HG02571 (cell line): ENCODE results near the gene SAPCD2.
"Not testable (repeated sequence)": the region's sequence is repeated elsewhere in the genome, so short reads cannot be mapped to it uniquely, and the experiment has no call there.

Experiments used
- ATAC-seq: cut with Tn5 transposase; IDR thresholded peaks from one replicate; pipeline ENCODE4 v1.9.1; 2021; ENCODE audit warnings: mild to moderate bottlenecking, moderate library complexity; ENCODE audit not compliant: unreplicated experiment

The SAPCD2 gene

DNA sequence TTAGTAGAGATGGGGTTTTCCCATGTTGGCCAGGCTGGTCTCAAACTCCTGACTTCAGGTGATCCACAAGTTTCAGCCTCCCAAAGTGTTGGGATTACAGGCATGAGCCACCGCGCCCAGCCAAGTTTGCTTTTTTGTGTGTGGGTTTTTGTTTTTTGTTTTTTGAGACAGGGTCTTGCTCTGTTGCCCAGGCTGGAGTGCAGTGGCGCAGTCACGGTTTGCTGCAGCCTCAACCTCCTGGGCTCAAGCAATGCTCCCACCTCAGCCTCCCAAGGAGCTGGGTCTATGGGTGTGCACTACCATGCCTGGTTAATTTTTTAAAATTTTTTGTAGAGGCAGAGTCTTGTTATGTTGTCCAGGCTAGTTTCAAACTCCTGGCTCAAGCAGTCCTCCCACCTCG is 36.9 kb downstream of the SAPCD2 start:
- not testable (repeated sequence) for ATAC-seq

DNA sequence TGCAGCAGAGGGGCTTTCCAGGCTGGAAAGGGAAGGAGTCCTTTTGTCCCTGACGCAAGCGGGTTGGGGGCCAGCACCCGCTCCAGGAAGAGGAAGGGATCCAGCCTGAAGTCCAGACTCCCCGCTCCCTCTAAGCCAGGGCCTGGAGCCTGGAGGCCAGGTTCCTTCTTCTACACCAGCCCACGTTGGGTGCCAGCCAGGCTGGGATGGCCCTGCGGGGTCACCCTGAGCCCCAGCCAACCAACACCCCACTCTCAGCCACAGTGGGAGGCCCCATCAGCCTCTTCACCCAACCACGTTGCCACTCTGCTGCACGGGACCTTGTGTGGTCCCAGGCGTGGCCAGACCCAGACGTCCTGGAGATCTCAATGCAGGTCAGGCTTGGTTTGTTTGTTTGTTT is 37.5 kb downstream of the SAPCD2 start:
- no peak for ATAC-seq

DNA sequence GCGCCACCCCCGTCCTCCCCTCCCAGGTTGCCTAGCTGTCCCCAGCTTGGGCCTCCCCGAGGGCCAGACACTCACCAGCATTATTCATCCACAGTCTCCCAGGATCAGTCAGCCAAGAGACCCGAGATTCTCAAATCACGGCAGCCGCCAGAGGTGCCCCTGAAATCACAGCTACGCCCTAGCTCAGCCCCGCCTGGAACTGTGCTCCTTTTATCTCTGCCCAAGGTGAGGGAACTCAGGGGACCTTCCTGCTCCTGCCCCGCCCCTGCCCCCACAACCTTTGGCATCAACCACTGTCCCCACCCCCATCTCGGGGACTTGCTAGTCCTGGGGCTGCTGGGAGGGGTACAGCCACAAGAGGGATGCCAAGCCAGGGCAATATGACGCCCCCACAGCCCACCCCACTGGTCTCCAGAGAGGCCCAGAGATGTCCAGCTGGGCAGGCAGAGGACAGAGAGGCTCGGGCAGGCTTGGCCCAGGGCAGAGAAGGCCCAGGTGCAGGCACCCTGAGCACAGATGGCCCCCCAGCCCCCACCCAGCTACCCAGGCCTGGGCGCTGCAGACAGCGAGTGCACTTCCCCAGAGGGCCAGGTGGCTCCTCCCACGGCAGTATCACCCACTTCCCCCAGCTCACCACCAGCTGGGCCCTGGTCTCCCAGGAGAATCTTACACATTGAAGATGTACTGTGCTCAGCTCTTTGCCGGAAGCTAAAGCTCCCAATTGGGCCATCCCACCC is 38.3 kb downstream of the SAPCD2 start, which contains the start of gene FUT7:
Gene FUT7 (minus strand): TSS at position 185 of the 737 bp plus-strand sequence. CDS start 97 bp downstream, at position 88.
- ATAC-seq: no peak

DNA sequence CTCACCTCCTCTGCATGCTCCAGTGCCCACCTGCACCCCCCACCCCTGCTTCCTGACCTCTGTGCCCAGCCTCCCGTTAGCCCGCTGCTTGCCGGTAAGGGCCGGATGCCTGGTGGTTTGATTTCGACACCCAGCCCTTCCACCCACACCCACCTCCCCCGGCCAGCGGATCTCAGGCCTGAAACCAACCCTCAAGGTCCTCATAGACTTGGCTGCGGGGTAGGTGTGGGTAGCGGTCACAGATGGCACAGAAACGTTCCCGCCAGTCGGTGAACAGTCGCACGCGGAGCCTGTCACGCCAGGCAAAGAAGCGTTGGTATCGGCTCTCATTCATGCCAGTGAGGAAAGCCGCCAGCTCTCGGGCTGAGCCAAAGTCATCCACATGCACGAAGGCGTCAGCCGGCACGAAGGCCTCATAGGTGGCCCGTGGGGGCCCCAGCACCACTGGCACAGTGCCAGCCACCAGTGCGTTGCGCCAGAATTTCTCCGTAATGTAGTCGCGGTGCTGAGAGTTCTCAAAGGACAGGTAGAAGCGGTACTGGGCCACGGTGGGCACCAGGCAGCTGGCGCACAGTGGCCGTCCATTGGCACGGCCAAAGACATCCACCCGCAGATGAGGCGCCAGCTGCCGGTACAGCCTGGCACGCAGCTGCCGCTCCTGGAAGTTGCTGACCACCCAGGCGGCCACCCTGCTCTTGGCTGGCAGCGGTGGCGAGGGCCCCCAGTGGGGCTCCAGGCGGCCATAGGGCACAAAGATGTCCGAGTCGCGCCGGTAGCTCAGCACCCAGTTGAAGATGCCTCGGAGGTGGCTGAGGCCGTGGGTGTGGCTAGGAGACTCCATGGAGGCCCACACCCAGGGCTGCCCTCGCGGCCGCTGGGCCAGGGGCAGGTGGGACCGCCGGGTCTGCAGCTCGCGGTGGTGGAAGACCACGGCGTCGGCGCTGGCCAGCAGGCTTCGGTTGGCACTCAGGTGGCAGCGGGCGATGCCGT is 39.5 kb downstream of the SAPCD2 start:
- no peak for ATAC-seq

DNA sequence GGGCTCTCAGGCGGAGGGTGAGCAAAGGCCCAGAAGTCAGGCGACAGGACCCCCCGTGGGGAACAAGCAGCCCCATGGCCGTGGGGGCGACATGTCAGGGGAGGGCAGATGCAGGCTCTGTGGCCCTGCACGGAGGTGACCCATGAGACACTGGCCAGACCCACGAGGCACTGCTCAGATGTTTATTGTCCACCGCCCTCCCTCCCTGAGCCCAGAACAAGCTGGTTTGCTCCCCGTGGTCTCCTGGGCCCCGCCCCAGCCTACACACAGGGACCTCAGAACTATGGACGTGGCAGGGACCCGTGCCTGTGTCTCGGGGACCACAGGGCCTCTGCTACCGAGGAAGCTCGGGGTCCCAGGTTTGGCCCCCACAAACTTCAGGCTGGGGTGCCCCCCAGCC is 40.4 kb downstream of the SAPCD2 start:
- no peak for ATAC-seq

DNA sequence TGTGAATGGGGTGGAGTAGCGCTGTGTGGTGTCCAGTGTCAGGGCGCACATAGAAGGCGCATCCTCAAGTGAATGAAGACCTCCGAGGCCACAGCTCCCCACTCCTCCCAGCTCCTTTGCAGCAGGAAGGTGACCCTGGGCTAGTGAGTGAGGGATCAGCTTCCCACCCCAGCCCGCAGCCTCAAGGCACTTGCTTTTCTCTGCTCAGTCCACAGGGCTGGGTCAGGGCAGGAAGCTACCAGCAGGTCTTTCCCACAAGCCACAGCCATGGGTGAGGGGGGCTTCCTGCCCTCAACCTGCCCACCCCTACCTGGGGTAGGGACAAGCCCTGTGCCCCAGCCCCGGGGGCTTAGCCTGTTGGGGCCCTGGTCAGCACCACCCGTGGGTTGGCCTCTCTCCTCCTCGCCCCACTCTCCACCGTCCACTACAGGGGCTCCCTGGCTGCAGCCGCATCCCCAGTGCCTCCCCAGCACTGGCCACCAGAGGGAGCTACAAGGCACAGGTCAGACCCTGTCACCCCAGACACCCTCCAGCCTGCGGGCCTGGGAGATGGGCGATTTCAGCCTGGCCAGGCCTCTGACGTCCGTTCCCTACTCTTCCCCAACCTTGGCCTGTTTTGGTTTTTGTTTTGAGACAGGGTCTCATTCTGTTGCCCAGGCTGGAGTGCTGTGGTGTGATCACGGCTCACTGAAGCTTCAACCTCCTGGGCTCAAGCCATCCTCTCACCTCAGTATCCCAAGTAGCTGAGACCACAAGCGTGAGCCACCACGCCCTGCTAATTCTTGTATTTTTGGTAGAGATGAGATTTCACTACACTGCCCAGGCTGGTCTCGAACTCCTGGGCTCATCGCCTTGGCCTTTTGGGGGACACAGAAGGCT is 41.1 kb downstream of the SAPCD2 start:
- ATAC-seq: no peak

DNA sequence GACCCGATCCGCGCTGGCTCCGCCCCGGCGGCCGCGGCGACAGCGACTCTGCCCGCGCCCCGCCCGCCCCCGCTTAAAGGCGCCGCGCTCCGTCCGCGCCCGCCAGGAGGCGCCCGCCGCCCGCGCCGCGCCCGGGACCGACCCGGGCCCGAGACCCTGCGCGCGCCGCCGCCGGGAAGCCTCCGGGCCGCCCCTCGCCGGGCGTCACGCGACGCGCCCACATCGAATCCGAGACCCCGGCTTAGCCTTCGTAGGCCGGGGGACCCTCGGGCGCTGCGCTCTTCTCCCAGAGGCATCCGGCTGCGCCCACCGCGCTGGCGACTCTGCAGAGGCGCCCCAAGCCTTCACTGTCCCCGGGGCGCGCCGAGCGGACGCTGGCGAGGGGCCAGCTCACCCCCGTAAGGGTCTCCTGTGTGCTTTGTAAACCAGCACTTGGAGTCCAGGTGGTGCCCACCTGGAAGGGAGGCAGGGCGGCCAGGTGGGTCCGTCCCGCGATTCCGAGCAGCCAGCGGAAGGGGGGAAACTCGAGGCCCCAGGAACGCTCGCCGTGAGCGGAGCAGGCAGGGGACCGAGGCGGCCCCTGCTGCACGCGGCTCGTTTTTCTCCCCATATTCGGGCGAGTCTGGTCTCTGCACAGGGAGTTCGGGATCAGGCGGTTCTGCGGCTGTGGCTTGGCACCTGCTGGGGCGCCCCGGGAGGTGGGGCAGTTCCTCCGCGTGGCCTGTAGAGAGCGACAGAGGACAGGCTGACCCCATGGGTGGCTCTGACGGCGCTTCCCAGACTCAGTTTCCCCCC is 41.9 kb downstream of the SAPCD2 start:
- no peak for ATAC-seq

DNA sequence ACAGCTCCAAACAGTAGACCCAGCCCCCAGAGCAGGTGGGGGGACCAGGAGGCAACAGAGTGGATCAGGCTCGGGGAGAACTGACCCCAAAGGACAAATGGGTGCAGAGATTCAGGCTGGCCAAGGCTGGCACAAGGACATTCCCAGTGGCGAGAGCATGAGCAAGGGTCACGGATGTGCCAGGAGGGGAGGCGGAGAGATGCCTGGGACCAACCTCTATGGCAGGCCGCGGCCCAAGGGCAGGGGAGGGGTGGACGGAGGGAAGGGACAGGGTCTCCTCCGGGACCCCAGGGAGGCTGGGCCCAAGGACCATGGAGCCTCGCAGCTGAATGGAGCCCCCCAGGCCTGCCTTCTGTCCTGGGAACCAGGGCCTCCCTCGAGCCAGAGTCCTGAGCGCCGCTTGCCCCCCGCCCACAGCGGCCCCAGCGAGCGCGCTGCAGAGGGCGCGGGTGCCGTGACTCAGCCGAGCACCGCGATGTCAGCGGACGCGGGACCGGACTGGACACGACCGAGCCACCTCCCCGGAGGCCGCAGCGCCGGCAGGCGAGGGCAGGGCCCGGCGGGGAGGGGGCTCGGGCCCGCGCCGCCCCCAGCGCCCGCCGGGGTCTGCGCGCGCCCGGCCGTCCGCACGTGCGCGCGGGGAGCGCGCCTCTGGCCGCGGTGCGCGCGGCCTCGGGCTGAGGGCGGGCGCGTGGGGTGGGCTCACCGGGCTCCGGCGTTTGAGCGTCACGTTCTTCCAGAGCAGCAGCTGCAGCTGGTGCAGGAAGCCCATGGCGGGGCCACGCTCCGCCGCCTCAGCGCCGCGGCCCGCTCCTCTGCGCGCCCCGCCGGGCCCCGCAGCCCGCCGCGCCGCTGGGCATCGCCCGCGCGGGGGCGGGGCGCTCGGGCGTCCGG is 42.7 kb downstream of the SAPCD2 start, which contains the start of gene ABCA2:
Gene ABCA2 (minus strand): TSS at position 869 of the 894 bp plus-strand sequence. CDS start 97 bp downstream, at position 772.
- ATAC-seq: no peak

DNA sequence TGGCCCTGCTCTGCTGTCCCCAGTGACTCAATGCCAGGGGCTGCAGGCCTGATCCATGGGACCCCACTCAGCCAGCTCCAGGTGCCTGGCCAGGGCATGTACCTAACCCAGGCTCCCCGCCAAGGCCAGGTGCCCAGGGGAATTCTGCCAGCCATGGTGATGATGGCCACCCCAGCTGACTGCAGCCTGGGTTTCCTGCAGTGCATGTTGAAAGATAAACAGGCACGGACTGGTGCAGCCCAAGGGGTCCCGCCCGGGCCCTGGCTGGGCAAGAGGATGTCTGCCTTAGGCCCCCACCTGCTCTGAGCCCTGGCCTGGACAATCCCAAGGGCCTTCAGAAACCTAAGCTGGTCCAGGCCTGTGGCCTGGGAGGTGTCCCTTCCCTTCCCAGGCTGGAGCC is 43.5 kb downstream of the SAPCD2 start:
- ATAC-seq: no peak

DNA sequence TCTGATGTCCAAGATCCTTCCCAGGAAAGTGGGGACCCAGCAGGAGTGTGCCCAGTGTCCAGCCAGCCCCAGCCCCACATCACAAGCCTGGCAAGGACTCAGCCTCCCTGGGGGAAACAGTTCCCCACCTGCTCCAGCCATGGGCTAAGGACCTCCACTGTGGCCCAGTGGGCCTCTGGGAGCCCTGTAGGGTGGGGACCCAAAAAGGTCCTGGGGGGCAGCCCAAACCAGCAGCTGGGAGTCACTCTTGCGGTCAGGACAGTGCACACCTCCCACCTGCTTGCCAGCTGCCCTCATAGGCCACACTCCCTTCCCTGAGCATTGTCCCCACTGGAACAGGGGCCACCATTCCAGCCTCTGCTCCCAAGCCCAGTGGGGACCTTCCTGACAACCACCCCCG is 44.0 kb downstream of the SAPCD2 start:
- no peak for ATAC-seq

DNA sequence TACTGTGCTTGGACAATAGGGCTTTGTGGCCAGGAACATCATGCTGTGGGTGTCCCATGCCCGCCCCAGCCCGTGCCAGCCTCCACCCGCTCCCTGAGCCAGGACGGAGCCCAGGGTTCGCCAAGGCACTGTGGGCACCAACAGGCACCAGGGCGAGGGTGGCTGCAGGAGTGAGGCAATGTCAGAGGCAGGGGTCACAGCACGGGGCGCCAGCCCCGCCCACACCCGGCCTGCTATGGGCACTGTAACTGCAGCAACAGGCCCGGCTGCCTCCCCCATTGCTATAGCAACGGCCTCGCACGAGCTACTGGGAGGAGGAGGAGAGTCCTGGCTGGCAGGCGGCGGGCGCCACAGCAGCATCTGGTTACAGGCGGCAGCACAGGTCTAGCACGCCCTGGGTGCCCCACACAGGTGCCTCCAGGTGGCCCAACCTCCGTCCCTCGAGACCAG is 44.8 kb downstream of the SAPCD2 start:
- ATAC-seq: no peak

DNA sequence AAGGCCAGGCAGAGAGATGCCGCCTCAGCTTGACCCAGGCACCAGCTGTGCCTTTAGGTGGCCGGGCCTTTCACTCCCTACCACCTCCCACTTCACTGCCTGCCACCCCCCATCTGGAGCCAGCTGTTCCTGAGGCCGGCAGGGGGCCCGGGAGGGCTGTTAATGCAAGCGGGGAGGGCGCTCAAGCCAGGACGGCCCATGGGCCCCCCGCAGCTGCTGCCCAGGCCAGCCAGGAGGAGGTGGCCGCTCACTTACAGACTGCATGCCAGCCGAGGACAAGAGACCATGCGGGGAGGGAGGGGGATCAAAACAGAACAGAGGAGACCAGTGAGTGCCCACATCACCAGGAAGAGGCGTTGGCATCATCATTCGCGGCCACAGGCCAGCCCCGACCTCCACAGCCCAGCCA is 46.8 kb downstream of the SAPCD2 start:
- no peak for ATAC-seq

DNA sequence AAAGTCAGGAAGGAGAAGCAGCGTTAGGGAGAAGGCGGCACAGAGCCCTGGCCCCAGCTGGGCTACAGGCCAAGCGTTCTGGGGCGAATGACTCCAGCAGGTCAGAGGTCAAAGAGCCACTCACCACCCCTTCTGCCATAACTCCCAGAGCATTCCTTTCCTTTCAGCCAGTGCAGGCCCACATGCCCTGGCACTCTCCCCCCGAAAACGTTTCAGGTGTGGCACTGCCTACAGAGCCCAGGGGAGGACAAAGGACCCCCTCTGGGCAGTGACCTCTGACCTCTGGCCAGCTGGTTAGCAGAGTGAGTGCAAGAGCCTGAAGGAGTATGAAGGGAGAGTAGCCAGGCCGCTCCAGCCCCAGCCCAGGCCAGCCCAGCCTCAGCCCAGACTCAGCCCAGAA is 47.2 kb downstream of the SAPCD2 start:
- no peak for ATAC-seq

DNA sequence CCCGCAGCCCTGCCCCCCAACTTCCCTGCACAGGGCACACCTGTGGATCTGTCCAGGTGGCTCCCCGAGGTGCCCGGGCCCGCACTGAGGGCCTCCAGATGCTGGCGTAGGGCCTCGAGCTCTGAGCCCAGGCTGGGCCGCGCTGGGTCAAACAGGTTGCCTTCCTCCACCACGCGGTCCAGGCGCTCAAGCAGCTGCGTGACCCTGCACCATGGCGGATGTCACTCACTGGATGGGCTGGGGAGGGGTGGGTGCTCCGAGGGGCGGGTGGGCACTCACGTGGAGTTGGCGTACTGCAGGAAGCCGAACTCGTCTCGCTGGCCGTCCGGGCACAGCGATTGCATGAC is 47.7 kb downstream of the SAPCD2 start:
- no peak for ATAC-seq

DNA sequence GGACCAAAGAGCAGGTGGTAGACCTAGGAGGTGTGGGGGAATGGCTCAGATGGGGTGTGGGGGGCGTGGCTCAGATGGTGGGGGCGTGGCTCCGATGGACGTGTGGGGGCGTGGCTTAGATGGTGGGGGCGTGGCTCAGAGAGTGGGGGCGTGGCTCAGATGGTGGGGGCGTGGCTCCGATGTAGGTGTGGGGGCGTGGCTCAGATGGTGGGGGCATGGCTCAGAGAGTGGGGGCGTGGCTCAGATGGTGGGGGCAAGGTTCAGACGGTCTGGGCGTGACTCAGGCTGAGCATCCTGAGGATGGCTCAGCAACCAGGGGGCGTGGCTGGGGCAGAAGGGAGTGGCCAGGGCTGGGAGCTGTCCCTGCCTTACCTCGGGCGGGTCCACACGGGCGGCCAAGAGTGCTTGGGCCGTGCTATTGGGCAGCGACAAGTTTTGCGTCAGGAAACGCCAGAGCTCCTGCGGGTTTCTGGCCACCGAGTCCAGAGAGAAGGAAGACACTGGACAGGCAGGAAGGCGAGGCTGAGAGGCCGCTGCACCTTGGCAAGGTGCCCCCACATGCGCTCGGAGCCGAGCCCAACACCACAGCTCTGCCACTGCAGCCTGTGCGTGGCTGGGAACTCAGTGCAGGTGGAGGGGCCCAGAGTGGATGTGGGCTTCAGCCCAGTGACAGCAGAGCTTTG is 48.2 kb downstream of the SAPCD2 start:
- no peak for ATAC-seq

DNA sequence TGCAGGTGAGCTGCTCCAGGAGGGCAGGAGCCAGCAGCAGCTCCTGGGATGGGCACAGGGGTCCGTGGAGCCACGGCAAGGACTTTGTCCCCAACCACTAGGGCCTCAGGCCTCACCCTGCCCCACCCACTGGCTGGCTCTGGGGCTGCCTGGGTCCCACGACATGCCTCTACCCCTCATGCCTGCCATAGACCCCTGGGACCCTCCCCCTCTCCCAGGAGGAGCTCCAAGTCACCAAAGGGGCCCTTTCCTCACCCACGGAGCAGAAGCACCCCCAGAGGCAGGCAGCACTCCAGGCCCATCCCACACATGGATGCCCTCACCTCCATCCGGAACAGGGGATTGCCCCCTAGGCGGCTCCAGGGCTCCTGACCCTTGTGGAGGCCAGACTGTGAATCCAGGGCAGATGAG is 48.8 kb downstream of the SAPCD2 start:
- ATAC-seq: no peak

DNA sequence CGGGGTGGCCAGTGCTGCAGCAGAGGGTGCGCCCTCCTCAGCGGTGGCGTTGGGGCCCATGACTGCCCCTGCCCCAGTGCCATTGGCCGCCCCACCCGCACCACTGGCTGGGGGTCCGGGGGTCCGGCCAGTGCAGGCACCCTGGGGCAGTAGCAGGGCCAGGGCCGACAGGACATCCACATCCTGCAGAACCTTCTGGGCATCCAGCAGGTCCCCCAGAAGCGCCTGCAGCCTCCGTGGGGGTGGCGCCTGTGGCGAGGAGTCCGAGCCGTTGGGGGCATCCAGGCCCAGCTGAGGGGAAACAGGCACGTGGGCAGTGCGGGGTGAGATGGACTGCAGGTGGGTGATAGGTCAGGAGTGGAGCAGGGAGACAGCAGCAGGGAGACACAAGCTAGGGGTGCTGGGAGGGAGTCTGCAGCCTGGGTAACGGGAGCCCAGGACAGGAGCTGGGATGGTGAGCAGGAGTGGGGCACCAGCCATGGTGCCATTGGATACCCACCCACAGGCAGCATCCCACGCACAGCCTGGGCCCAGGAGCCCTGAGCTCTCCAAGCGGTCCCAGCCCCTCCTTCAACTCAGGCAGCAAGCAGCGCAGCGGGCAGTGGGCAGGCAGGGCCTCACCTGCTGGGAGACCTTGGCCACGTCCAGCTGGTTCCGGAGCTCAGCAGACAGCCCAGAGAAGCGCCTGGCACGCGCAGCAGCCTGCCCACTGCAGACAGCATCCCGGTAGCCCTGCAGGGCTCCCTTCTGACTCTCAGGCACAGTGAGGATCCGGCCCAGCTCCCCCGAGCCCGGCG is 49.4 kb downstream of the SAPCD2 start:
- ATAC-seq: no peak
